Cortex of kidney (tissue), 1 donor: ENCODE measurements around the gene PIM1.
"Not testable (repeated sequence)": the region's sequence is repeated elsewhere in the genome, so short reads cannot be mapped to it uniquely, and the experiment has no call there.

Experiments
- DNase-seq: peaks from one replicate; lab custom pipeline; 2025; lab: John Stamatoyannopoulos, UW

PIM1 gene

DNA sequence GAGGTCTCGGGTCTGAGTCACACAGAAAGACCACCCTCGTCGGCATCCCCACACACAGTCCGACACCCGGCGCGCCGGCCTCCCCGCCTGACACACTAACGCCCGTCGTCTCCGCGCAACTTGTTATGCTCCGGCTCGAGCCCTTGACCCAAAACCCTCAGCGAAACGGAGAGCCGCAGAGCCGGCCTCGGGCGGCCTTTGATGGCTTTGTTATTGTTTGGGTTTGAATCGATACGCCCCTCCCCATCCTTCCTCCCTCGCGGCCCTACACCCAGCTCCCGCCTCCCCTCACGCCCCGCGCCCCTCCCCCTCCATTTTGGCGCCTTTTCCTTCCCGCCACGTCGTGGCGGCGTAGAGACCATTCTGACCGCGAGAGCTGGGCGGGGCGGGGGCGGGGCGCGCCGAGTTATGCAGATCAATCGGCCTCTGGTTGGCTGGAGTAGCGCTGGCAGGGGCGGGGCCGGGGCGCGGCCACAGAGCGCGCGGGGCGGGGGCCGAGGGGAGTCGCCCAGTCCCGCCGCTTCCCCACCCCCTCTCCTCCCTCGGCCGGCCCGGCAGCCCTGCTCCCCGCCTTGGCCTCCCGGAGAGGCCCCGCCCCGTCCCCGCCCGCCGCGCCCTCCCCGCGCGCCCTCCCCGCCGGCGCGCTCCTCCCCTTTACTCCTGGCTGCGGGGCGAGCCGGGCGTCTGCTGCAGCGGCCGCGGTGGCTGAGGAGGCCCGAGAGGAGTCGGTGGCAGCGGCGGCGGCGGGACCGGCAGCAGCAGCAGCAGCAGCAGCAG, at the start of gene PIM1:
Gene PIM1 (plus strand): TSS at position 657 of the 777 bp plus-strand sequence. CDS start 424 bp downstream, outside the sequence.
- DNase-seq = peak; percentile 68

DNA sequence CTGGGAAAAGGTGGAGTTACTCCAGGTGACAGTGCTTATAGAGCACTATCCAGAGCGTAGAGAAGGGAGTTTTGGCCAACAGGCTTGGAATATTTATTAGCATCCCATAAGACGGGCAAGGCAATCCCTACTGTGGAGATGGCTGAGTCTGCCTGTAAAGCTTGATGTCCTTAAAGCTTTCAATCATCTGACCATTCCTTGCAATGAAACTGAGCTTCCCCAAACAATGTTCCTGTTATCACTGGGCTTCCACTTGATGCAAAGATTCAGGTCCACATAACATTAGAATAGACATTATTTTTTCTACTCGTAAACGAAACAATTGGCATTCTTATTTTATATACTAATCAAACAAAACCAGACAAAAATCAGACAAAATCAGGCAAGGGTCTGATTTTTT, 48.4 kb upstream of the PIM1 start:
- DNase-seq = no peak

- DNase-seq = no peak
Measured at GRCh38 chr6:37122861-37123260, 47.1 kb upstream of the PIM1 start.

GRCh38 chr6:37123957-37124729, 45.8 kb upstream of the PIM1 start:
- DNase-seq = no peak

- DNase-seq = no peak
Measured at GRCh38 chr6:37125774-37126492, 44.0 kb upstream of the PIM1 start.

- DNase-seq = no peak
Measured at GRCh38 chr6:37126493-37126958, 43.4 kb upstream of the PIM1 start.

- DNase-seq = no peak
Measured at GRCh38 chr6:37126961-37127616, 42.9 kb upstream of the PIM1 start.

- no peak for DNase-seq
Measured at GRCh38 chr6:37127961-37128862, 41.7 kb upstream of the PIM1 start.

GRCh38 chr6:37128863-37129443, 41.0 kb upstream of the PIM1 start:
- DNase-seq = not testable (repeated sequence)

DNA sequence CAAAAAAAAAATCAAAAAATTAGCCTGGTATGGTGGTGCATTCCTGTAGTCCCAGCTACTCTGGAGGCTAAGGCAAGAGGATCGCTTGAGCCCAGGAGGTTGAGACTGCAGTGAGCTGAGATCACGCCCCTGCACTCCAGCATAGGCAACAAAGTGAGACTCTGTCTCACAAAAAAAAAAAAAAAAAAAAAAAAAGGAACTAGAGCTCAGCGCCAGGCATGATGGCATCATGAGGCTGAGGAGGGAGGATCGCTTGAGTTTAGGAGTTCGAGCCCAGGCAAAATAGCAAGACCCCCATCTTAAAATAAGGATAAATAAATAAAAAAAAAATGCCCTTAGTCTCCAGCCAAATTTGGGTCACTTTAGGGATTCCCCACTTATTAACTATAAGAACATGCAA, 40.4 kb upstream of the PIM1 start:
- DNase-seq = no peak

DNA sequence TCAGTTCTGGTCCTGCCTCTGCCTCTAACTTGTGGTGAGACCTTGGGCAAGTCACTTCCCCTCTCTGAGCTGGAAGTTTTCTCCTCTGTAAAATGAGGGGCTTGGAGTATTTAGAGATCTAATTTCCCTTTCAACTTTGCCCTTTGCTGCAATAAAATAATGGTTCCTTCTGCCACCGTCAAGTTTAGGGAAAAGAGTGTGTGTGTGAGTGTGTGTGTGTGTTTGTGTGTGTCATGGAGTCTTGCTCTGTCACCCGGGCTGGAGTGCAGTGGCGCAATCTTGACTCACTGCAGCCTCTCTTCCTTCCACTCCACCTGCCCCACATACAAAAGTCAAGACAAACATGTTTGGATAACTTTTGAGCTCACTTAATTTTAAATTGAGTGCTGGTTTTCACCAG, 39.2 kb upstream of the PIM1 start:
- no peak for DNase-seq

GRCh38 chr6:37131104-37131959, 38.6 kb upstream of the PIM1 start:
- DNase-seq = no peak

GRCh38 chr6:37131960-37132253, 38.0 kb upstream of the PIM1 start:
- no peak for DNase-seq

DNA sequence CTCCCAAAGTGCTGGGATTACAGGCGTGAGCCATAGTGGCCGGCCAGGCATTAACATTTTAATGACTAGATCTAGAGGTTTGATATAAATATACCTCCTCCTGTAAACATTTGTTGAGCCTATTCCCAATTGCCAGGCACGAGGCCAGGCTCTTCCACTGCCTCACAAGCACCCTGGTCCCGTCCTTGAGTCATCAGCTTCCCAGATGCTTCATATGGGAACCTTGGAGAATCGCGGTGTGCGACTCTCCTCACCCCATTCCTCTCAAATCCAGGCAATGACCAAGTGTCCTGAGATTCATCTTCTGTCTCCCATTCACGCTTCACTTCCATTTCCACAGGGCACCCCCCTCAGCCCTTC, 35.9 kb upstream of the PIM1 start:
- DNase-seq = no peak

DNA sequence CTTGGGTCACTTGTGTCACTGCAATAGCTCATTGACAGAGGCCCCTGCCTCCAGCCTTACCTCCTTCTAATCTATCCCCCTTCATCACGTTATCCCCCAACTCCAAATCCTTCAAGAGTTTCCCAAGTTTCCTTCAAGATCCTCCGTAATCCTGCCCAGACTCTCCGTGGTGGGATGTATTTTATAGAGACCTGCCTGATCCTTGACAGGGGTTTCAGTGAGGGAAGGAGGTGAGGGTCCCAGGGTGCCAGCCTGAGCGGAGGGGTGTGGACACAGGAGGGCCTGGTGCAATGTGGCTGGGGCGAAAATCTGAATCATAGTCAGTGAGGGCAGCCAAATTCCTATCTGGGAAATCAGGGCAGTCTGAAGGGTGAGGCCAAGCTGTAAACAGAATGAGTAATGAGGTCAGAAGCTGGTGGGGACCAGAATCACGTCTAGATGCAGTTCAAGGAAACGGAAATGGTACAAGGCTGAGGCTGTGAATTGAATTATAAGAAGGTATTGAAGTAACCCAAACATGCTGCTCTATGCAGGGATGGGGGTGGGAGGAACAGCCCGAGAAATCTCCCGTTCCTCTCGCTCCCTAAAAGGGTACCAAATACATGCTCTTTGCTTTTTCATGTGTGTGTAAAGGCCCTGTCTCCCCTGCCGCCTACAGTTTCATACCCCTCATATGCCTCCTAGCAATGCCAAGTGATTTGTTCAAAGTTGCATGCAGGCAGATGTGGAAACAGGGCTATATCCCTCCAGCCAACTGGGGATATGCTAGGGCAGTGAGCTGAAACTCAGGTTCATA, 35.4 kb upstream of the PIM1 start:
- no peak for DNase-seq

DNA sequence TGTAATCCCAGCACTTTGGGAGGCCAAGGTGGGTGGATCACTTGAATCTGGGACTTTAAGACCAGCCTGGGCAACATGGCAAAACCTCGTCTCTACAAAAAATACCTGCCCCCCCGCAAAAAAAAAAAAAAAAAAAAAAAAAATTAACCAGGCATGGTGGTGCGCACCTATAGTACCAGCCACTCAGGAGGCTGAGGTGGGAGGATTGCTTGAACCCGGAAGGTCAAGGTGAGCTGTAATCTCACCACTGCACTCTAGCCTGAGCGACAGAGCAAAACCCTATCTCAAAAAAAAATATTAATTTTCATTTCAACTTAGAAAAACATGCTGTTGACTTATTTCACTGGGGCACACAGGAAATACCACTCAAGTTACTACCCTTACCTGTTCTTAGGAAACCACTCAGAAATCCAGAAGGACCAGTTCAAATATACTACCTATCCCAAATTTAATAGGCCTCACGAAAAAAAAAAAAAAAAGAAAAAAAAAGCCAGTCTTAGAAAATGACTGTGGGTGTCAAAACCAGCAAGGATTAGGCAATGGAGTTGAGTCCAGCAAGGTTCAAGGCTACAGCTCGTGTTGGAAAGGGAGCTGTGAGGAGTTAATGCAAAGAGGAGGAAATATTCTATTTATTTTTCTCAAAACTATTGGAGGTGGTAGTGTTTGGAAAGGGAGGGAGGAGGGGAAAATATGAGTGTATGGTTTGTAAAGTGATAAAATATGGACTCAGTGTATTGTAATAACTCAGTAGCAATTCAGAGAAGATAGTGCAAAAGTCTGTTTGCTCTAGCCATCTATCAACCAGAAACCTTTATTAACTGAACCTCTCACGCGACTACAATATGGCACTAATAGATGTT, 33.9 kb upstream of the PIM1 start:
- DNase-seq = no peak

DNA sequence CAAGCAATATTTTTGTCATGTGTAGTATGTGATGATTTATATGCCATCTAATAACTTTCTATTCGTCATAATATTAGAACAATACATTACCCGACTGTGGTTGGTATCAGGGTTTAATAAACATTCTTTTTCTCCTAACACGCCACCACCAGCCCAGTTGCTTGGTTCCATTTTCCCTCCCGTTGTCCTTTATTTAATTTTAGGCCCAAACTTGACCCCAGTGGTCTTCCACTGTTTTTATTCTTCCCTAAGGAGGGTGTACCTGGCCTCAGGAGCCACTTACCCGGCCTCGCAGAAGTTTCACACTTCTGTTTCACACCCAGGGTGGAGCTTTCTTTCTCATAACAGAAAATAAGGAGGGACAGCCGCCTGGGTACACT, 33.1 kb upstream of the PIM1 start:
- no peak for DNase-seq
